HG03575 (cell line): ENCODE data around the gene TMEM245.

ENCODE experiments used
- ATAC-seq: cut with Tn5 transposase; IDR thresholded peaks from one replicate; pipeline ENCODE4 v1.9.1; 2021; ENCODE audit not compliant: unreplicated experiment, insufficient number of reproducible peaks, low FRiP score; ENCODE audit errors: extremely low read depth

Gene TMEM245

DNA sequence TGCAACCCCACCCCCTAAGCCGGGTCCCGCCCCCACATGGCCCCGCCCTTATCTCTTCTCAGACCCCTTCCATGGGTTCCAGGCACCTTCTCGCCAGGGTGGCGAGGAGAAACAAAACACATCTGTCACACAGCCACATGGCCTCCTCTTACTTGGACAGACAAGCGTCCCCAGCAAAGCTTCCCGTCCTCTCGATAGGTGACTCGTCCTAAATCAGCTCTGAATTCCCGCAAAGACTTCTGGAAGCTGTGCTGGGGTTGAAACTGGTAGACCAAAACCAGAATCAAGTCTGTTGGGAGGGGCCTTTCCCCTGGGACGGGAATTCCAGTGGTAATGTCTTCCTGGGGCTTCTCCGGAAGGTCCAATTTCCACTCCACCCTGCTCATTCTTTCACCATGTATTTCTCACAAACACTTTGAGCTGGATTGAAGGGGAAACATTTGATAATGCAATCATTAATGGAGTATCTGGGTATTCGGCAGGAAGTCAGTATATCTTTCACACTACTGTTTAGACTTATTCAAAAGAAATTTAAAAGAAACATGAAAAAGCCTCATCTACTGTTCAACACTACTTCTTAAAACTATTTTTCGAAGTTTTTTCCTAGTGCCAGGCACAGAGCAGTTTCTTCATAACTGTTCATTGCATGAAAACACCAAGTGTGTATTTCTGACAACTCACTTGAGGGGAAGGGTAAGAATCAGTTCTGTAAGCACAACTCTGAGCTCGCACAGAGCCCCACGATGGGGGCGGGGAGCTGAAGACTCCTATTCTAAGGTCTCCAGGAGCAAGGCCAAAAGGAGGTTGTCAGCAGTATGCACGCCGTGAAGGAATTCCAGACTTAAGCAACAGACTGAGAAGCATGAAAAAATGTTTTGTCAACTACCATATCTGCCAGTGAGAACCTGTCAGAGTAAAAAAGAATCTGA lies 105.8 kb downstream of the TMEM245 start:
- no peak for ATAC-seq

DNA sequence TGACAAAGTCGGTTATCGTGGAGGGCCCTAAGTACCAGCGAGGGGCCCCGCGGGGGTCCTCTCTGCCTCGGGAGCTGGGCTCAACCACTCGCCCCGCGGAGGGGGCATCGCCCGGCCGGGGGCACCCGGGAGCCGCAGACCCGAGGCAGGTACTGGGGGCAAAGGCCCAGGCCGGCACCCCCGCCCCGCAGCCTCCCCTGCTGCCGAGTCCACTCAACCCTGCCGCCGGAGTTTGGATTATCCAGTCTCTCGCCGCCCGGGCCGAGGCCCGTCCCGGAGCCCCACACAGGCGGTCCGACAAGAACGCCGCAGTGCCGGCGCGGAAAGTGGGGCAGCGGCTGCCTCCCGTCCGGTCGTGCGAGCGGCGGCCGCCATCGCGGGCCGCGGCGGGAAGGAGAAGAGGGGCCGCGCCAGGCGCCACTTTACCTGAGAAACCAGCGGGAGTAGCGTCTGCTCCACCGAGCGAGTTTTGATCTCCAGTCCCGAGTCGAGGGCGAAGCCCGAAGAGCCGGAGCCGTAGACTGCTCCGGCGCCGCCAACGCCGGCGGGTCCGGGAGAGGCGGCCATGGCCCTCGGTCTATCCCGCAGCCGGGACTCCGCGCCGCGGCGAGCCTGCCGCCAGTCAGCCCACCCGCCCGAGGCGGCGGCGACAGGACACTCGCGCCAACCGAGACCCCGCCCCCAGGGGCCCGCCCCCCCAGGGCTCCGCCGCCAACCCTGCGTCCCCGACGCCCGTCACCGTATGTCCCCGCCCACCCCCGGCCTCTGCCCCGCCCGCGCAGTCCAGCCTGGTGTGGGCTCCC lies 106.7 kb downstream of the TMEM245 start, which contains the start of gene CTNNAL1:
Gene CTNNAL1, minus strand, starts transcription at position 624 of the 803 bp plus-strand sequence. Its CDS starts 57 bp downstream, at position 567.
- ATAC-seq: peak; percentile 26

DNA sequence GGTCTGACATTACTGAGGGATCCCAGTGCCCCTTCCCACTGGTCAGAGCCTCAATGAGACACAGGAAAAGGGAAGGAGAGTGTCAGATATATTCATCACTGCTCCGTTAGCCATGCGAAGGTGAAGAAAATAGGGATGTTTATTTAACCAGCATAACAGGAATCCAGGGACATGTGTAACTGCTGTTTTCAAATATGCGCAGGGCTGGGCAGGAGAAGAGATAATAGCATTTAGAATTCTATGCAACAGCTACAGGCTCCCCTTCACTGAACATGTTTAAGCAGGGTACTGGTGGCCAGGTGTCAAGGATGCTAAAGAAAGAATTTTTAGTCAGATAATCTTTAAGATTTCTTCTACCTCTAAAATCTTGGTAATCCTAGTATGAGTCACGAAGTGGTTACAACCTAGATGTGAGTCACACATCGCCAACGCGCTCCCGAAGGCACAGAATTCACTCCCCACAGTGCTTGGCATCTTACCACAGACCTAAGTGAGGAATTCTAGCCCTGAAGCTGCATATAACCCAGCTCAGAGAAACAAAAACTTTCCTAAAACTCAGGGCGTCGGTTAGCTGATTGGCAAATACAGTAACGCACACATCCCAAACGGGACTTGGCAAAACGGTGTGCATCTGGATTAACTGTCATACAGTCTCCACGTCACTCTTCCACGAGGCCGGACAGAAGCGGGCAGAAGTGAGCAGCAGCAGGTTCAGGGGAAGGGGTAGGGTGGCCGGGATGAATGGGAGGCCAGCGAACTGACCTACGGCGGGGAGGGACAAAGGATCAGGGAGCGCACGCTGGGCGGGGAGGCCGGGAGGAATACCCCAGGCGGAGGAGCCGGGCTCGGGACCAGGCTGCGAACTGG lies 107.5 kb downstream of the TMEM245 start:
- ATAC-seq: peak; percentile 35

DNA sequence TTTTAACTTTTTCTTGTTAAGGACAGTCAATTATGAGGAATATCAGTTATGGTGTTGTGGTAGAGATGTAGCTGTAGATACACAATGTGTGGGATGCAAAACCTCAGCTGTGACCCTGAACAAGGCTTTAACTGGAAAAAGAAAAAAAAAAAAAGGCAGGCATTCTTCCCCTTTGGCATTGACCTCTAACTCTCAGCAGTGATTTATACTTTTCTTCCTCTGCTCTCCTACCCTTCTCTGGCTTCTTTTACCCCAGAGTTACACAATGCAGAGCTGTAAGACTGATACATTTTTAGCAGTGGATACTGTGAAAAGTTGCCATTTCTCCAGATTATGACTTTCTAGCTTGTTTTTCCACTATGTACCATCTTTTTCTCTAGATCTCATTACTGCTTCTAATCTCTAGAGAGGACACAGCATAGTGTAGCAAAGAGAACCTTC lies 108.5 kb downstream of the TMEM245 start:
- no peak for ATAC-seq

DNA sequence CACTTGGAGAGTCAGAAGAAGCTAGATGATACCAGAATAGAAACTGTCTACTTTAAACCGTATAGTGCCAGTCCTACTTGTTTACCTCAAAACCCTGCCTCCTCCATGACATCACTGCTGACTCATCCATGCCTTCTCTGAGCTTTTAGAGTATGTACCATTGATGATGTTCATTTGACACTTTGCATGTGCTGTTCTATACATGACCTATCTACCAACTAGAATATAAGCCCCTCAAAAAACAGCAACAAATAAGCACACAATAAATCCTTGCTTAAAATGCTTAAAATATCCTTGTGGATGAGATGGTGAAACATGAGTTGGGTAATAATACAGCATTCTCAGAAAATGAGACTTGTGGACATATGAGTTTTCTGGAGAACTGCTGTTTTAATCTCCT lies 109.0 kb downstream of the TMEM245 start:
- peak; percentile 31 for ATAC-seq

DNA sequence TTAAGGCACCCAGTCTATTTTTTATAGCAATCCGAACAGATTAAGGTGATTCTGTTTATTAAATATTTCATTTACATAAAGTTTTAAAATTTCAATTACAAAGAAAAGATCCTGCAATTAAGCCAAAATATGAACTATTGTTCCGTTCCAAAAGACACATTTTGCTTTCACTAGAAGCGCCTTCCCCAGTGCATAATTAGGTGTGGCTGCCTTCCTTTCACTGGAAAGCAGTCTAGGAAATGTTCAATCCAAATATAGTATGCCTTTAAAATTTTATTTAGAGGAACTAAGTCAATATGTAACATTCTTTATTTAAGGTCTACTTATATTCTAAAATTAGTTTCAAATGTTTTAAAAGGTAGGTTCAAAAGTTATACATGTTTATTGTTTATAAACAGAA lies 114.1 kb downstream of the TMEM245 start:
- no peak for ATAC-seq

DNA sequence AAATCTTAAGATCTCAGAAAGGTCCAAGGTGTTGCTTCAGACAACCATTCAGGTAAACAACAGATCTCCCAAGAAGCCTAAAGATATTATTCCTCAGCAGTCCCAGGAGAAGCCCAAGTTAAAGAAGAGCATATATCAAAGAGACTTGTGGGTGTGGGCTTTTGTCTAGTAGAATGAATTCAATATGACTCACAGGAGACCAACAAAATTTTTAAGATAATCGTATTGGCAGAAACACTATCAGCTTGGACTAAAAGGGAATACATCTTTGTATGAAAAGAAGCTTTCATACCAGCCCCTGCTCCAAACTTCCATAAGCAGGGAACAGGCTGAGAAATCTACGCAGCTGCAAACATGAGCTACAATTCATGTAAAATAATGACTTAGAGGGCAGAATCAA lies 116.6 kb downstream of the TMEM245 start:
- no peak for ATAC-seq

DNA sequence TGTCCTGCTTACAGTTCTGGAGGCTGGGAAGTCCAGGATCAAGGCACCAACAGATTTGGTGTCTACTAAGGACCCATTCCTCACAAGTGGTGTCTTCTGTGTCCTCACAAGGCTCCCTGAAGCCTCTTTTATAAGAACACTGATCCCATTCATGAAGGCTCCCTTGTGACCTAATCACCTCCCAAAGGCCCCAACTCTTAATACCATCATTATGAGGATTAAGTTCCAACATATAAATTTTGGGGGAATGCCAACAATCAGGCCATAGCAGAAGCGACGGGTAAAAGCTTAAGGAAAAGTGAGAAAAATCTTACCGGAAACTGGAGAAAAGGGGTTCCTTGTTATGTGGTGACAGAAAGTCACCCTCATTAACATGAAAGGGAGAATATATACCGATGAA lies 117.6 kb downstream of the TMEM245 start:
- no peak for ATAC-seq

DNA sequence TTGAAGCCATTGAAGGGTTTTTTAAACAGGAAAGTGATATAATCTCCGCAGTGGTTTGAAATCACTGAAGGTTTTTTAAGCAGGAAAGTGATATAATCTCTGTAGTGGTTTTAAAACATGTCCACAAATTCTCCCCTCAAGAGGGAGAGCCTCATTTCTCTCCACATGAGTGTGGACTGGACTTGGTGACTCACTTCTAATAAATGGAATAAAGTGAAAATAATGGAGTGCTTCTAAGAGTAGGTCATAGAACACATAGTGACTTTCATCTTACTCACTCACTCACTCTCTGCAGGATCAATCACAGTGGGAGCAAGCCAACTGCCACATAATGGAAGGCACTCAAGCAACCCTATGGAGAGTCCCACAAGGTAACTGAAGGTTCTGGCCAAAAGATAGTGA lies 118.5 kb downstream of the TMEM245 start:
- ATAC-seq: no peak

DNA sequence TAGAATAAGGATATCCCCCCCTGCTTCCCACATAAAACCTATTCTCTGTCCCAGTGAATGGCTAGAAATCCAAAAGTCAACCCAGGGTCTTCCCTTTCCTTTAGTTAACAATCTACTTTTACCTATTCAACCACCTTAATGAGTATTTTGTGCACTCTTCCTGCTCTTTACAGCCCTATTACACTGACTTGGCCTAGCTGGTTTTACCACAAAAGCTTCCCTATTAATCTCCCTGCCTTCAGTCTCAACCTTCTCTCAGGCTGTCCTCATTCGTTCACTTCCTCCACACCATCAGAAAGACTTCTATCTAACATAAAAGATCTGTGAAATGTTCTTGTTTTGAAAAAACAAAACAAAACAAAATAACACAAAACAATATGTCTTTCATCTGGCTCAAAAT lies 122.6 kb downstream of the TMEM245 start:
- ATAC-seq: no peak

DNA sequence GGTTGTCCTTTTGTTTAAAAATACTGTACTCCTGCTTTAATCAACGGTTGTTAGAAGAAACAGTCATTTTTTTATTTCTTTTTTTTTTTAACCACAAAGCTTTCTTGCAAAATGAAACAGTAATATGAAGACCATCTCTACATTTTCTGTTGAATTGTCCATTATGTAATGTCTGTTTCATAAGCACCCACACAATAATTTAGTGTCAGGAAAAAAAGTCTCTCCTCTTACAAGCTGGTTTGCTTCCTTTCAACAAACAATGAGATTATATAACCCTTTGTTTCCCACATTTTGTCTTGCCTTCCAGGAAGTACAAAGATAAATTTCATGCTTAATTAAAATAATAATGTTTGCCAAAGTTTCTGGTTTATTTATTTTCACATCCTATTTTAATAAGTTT lies 123.1 kb downstream of the TMEM245 start:
- no peak for ATAC-seq

DNA sequence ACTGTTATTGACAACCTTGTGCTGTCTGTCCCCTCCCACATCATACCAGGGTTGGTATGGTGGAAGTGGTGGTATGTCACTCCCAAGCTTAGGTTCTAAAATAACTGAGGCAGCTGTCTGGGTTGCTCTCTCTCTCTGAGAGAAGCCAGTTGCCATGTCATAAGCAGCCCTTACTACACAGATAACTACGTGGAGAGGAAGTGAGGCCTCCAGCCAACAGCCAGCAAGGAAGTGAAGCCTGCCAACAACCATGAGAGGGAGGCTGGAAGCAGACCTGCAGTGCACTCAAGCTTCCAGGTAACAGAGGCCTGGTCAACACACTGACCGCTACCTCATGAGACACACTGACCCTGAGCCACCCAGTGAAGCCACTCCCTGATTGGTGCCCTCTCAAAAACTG lies 125.1 kb downstream of the TMEM245 start:
- ATAC-seq: no peak

DNA sequence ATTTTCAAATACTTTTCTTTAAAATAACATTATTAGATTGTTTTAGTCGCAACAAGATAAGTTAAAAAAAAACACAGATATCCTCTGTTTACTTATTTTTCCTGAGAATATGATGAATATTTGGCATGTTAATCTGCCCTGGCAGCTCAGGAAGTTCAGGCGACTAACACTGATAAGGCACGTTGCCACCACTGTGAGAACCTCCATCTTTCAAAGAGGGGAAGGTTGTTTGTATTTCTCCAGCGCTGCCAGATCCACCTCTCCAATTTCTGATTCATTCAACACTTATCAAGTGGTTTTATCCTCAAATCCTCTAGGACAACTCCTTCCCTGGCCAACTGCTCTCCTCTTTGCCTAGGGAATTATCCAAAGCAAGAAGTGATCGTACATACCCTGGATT lies 128.3 kb downstream of the TMEM245 start:
- ATAC-seq: no peak

DNA sequence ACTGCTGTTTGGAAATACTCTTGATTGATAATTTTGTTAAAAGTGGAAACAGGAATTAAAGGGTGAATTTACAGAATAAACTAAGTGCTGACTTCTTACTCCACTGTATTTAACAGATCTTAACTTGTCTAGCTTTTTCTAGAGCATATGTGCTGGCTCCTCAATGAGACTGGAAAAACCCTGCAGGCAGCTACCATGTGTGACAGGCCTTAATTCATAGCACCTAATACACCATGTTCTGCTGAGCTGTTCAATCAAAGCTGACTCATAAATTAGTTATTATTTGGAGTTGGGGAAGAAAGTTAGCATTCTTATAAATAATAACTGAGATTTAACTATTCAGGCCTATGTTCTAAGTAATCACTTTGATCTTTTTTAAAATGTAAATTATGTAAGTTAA lies 135.9 kb downstream of the TMEM245 start:
- no peak for ATAC-seq

DNA sequence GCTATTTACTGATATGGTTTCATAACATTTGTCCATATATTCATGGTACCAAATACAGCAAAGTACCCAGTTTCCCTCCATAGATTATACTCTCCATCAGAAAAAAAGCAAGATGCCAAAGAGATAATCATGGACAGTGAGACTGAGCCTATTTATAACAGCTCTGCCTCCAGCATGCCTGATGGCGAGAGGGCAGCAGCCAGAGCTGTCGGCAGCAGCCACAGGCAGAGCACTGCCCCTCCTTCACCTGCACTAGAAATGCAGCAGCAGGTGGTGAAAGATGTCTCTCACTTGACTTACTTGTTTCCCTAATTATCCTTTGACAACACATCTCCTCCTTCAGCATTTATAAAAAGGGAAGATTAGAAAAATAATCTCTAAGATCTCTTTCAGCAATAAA lies 138.9 kb downstream of the TMEM245 start:
- no peak for ATAC-seq

DNA sequence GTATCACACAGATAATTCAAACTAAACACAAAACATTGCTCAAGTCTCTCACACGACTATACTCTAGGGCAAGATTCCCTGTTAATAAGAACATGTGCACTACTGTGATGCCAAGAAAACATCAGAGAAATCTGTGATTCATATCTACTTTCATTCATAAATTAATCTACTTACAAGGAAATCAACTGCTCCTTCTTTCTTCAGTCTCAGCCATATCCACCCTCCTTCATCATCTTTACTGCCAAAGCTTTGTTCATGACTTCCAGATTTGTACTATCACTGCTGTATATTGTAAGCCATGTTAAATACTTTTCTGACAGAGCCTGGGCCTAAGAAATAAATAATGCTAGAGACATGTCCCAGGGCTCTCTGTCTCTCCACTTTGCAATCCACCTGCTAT lies 141.5 kb downstream of the TMEM245 start:
- ATAC-seq: no peak

DNA sequence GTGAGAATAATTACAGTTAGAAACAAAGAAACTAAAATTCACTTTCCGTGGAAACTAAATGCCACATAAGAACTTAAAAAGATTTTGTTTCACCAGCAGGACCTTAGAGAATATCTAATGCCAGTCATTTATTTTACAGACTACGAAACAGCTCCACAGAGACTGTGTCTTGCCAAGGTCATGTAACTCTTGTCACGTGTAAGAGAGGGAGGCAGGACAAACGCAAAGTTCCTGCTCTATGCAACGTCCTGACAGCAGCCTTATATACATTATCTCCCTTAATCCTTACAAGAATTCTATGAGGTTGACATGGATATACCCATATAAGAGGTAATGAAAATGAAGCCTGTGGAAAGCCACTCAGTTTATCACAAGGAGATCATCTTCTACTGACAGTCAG lies 145.9 kb downstream of the TMEM245 start:
- ATAC-seq: no peak

DNA sequence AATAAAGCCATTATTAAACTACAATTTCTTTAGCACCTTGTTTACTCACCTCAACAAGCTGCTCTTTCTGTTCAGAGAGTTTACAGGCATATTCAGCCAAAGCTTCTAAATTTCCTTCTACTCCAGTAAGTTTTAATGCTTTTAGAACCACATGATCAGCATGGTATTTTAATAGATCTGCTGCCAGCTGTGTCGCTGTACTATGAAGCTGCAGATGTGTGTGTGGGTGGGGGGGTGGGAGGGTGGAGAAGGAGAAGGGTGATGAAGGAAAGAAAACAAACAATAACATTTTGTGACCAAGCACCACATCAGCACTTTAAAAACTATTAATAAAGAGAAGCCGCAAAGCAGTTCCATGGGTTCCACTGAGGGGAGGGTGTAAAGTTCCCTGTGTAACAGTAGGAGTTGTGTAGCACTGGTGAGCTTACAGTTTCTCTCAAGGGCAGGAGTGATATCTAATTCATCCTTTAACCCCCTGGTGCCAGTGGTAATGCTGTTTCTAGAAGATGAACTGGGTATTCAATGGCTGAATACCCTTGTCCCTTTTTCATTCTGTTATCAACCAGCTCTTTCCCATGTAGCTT lies 147.0 kb downstream of the TMEM245 start:
- no peak for ATAC-seq

DNA sequence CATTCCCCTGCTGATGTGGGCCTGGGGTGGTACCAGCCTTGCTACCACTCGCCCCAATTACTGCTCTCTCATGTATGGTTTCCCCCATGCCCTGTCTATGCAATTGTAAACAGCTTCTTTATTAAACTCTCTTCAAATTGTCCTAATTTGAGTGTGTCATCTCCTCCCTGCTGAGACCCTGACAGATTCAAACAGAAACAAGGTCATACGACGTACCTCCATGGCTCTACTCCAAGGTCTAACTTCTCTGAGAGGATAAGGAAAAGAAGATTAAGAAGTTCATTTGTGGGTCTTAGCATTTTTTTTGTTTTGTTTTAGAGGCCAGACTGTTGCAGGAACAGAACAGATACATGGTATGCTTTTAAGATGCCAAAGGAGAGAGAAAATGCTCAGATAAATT lies 147.6 kb downstream of the TMEM245 start:
- ATAC-seq: no peak
